ENCODE measurements around the gene PALM. TPM values are rescaled to one million over a fixed set of nuclear protein-coding genes. Genes with fewer than 3 reads are reported as not detected.

The PALM gene
- total RNA-seq, 1 donor from 2014 or later, result 42.0 TPM

DNA sequence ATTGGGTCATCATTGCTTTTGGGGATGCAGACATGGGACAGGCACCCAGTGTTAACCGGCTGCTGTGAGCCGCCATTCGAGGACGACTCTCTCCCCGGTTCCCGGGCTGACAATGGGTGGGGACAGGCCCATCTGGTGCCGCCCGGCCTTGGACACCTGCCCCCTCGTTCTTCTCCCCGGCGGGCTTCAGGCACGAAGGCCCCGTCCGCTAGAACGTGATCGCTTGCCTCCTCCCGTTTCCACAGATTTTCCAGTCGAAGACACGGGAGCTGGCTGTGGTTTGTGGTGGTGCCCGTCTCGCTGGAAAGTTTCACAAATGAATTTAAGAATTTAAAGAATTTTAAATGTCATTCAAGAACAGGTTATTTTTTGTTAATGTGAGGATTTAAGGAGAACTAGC, 2.0 kb downstream of the PALM start:
- Mint-ChIP-seq H3K27ac (ENCODE audit: unreplicated experiment) (no peak overlapping the region), H3K4me3 (ENCODE audit: unreplicated experiment) (no peak overlapping the region), H3K4me1 (ENCODE audit: unreplicated experiment) (peaks cover 2% of the 10 kb centered on the region), H3K36me3 (ENCODE audit: low read depth, unreplicated experiment) (peaks cover 7% of the 10 kb centered on the region), H3K9me3 (ENCODE audit: unreplicated experiment) (peaks cover 4% of the 10 kb centered on the region), H3K27me3 (ENCODE audit: unreplicated experiment) (peaks cover 9% of the 10 kb centered on the region)
- no peak for TF ChIP-seq CTCF (IDR thresholded peaks at IDR 0.05; ENCODE audit: unreplicated experiment)
- DNase-seq (ENCODE audit: low spot score), result no peak

DNA sequence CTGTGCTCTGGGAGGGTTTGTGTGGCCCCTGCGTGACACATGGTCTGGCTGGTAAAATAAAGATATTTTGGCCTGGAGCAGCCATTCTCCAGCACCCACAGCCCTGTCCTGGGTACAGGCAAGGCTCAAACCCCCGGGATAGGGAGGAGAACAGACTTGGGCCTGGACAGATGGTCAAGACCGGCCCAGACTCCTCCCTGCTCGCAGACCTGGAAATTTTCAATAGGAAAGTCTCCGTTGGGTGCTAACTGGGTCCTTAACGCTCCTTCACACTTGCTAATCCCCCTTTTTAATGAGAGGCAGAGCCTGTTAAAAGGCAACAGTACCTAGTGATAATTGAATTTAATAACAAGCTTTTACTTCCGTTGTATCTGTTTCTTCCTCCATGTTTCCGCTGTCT, 2.5 kb downstream of the PALM start:
- Mint-ChIP-seq H3K27me3 (ENCODE audit: unreplicated experiment) (peaks cover 12% of the 10 kb centered on the region), H3K27ac (ENCODE audit: unreplicated experiment) (no peak overlapping the region), H3K36me3 (ENCODE audit: low read depth, unreplicated experiment) (peaks cover 9% of the 10 kb centered on the region), H3K4me1 (ENCODE audit: unreplicated experiment) (peaks cover 2% of the 10 kb centered on the region), H3K4me3 (ENCODE audit: unreplicated experiment) (peak overlapping the region; percentile 39), H3K9me3 (ENCODE audit: unreplicated experiment) (peaks cover 4% of the 10 kb centered on the region)
- no peak for TF ChIP-seq CTCF (IDR thresholded peaks at IDR 0.05; ENCODE audit: unreplicated experiment)
- no peak for DNase-seq (ENCODE audit: low spot score)

- TF ChIP-seq CTCF (IDR thresholded peaks at IDR 0.05; ENCODE audit: unreplicated experiment), result no peak
- peaks cover 15% of the 10 kb centered on the region for H3K27me3 Mint-ChIP-seq (ENCODE audit: unreplicated experiment)
- no peak overlapping the region for H3K27ac Mint-ChIP-seq (ENCODE audit: unreplicated experiment)
- H3K4me3 Mint-ChIP-seq (ENCODE audit: unreplicated experiment), result peak overlapping the region; percentile 25
- no peaks in the 10 kb centered on the region for H3K4me1 Mint-ChIP-seq (ENCODE audit: unreplicated experiment)
- peaks cover 9% of the 10 kb centered on the region for H3K36me3 Mint-ChIP-seq (ENCODE audit: low read depth, unreplicated experiment)
- DNase-seq (ENCODE audit: low spot score), result no peak
- peaks cover 4% of the 10 kb centered on the region for H3K9me3 Mint-ChIP-seq (ENCODE audit: unreplicated experiment)
Observed at GRCh38 chr19:715347-715746, 6.6 kb downstream of the PALM start.

GRCh38 chr19:718251-718951, 9.7 kb downstream of the PALM start:
- Mint-ChIP-seq H3K27me3 (ENCODE audit: unreplicated experiment) (peaks cover 9% of the 10 kb centered on the region), H3K4me3 (ENCODE audit: unreplicated experiment) (no peak overlapping the region), H3K27ac (ENCODE audit: unreplicated experiment) (no peak overlapping the region), H3K36me3 (ENCODE audit: low read depth, unreplicated experiment) (peaks cover 9% of the 10 kb centered on the region), H3K4me1 (ENCODE audit: unreplicated experiment) (no peaks in the 10 kb centered on the region), H3K9me3 (ENCODE audit: unreplicated experiment) (peaks cover 4% of the 10 kb centered on the region)
- DNase-seq (ENCODE audit: low spot score), result no peak
- no peak for TF ChIP-seq CTCF (IDR thresholded peaks at IDR 0.05; ENCODE audit: unreplicated experiment)

DNA sequence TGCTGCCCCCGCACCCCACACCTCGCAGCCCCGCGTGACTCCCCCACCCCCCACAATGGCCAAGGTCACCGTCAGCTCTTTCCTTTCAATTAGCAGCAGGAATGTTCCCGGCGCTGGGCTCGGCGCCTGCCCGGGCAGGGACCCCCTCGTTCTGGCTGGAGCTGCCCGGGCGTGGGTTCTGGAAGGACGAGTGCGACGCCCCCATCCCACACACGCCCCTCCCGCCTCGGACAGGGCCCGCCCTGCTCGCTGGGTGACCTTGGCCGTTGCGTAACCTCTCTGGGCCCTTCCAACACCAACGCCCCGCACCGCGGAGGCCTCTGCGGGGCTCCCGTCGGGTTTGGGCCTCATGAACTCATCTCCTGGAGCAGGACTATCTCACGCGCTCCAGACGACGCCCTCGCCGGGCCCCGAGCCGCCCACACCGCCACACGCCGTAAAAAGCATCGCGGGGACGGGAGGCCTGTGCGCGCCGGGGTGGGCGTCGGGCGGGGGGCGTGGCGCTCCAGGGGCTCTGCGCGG, 10.3 kb downstream of the PALM start:
- no peaks in the 10 kb centered on the region for H3K4me1 Mint-ChIP-seq (ENCODE audit: unreplicated experiment)
- H3K27ac Mint-ChIP-seq (ENCODE audit: unreplicated experiment), result no peak overlapping the region
- no peak for TF ChIP-seq CTCF (IDR thresholded peaks at IDR 0.05; ENCODE audit: unreplicated experiment)
- H3K4me3 Mint-ChIP-seq (ENCODE audit: unreplicated experiment), result no peak overlapping the region
- peaks cover 9% of the 10 kb centered on the region for H3K36me3 Mint-ChIP-seq (ENCODE audit: low read depth, unreplicated experiment)
- H3K27me3 Mint-ChIP-seq (ENCODE audit: unreplicated experiment), result peaks cover 9% of the 10 kb centered on the region
- no peak for DNase-seq (ENCODE audit: low spot score)
- peaks cover 4% of the 10 kb centered on the region for H3K9me3 Mint-ChIP-seq (ENCODE audit: unreplicated experiment)

All from endothelial cell (in vitro differentiated cells).